Medulla oblongata (tissue), 1 donor: ENCODE measurements around the gene NEDD4L.
A peak's percentile ranks its signal among the peaks of the same experiment; 100 is the strongest.

Experiments
- DNase-seq: peaks from one replicate; pipeline ENCODE4 v3.0.0-alpha.2; 2015; ENCODE audit errors: extremely low spot score

The NEDD4L gene

DNA sequence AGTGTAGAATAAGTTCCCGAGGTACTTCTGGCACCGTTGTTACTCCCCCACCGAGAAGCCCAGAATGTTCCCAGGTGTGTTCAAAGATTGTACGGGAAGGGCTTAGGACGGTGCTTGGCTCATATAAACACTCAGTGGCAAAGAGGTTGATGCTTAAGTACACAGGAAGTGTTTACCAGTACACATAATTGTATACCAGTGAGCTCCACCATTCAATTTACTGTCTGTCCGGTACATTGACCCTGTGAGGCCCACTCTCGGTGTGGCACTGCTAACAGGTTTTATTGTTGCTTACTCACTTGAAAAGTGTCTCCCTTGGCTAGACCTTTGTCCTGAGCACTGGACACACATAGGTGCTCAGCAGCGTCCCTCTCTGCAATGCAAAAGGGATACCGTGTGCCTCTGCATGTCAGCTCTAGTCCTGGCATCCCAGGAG is 191.0 kb downstream of the NEDD4L start:
- no peak for DNase-seq

DNA sequence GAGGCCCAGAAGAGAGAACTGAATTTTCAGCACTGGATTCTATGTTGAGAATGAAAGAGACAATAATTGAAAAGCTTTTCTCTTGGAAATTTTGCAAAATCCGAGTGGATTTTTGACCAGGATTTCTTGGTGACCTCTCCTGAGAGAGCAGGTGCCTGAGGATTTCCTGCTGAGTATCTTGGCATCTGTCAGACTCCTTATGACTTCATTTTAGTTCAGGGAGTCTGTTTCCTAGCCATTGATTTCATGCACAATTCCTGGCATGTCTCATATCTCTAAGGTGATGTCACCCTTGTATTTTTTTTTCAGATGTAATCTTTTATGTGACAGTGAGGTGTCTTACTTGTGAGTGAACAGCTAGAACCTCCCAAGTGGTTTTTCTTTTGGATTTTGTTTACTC is 195.9 kb downstream of the NEDD4L start:
- no peak for DNase-seq

DNA sequence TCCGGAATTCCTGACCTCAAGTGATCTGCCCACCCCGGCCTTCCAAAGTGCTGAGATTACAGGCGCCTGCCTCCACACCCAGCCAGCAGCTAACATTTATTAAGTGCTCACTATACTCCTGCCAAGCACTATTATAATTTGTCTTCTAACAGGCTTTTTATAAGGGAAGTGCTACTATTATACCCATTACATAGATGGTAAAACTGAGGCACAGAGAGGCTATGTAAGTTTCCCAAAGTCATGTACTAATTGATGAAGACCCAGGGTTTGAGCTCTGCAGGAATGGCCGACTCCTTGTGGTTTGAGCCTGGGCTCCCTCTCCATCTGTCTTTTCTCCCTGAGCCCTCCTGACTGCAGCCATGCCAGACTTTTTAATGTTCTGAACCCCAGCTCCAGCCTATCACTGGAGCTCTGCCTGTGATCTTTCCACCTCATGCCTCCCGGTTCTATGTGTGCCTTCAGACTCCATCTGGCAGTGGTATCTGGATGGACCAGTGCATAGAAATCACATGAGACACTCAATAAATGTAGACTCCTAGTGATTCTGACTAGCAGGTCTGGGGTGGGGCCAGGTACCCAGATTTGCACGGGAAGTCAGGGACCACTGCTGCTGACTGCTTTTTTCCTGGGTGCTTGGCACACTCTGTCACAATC is 197.1 kb downstream of the NEDD4L start:
- DNase-seq, result no peak

DNA sequence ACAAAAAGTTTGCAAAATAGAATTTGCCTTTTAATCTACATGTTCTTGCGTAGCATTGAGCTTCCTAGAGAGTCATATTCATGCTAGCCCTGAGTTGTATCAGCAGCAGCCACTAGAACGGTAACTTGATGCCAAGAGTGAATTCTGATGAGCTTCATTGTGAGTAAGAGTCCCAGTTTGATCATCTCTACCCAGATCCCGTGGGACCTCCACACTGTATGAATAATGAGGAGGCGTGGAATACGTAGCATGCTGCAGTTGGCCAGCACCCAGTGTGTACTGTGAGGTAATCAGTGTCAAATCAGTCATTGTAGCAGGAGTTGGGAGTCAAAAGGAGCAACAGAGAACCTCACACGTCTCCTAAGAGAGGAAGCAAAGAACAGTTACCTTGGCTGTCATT is 197.9 kb downstream of the NEDD4L start:
- DNase-seq, result no peak

DNA sequence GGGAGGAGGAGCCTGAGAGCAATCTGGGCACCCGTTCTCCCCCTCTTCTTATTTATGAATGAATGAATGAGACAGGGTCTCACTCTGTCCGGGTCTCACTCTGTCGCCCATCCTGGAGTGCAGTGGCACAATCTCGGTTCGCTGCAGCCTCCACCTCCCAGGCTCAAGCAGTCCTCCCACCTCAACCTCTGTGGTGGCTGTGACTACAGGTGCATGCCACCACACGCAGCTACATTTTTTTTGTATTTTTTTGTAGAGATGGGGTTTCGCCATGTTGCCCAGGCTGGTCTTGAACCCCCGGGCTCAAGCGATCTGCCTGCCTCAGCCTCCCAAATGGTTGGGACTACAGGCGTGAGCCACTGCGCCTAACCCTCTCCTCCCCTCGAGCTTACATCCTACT is 198.4 kb downstream of the NEDD4L start:
- no peak for DNase-seq

DNA sequence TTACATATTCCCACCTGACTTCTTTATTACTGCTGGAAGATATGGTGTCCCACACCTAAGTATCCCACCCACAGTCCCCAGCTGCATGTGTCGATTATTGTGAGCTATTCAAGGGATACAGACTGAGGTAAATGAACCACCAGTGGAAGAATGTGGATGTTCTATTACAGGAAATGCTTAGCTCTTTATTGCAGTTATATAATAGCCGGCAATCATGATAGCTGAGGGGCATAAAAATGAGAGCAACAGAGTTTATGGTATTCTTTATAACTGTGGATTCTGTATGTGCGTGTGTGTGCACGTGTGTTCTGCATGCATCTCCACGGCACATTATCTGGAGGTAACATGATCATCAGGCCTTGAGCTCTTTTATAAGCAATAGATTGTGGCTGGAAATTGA is 198.9 kb downstream of the NEDD4L start:
- no peak for DNase-seq

DNA sequence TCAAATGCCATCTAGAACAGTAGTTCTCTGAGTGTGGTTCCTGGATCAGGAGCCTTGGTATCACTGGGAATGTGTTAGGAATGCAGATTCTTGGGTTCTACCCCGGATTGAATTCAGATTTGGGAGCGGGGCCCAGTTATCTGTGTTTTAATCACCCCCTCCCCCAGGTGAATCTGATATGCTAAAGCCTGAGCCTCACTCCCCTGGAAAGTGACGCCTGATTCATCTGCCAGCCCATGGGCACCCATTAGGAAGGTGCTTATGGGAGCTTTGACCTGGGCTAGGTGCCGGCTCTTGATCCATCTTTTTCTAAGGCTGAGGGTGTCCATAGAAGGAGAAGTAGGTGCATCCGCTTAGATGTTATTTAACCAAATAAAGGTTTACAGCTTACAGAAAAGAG is 199.4 kb downstream of the NEDD4L start:
- DNase-seq, result no peak

DNA sequence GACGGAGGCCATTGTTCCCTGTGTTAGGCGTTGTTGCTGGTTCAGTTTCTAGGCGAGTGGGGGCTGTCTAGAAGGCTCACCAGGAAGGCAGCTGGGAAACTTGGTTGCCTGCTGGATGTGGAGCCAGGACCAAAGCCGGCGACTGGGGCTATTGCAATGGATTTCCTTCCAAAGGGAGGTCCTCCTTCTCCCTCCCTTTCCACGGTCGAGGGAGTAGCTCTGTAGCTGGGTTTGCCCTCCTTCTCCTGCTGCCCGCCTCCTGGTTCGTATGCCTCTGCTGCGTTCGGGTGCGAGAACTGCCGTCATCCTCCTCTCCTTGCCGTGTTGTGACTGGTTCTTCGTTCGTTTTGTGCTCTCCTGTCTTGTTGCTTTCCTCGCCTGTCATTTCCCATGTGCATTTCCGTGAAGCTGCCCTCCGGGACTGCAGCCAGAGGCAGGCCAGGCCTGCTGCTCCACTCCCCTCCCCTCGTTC is 203.4 kb downstream of the NEDD4L start:
- peak; percentile 39 for DNase-seq

DNA sequence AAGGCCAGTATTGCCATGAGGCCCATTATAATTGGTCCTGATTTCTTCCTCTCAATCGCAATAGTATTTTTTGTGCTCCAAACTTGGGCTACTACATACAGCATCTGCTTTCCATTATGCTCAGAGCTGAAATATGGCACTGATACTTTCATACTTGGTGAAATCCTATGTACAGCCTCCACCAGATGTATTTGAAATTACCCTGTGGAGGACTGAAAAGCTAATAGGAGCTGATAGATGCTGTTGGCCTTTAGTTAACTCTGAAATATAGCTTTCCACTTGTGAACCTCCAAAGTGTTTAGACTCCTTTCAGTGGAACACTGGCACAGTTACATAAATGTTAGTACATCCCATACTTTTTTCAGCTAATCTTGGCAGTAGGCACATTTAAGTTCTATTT is 205.7 kb downstream of the NEDD4L start:
- DNase-seq, result no peak

DNA sequence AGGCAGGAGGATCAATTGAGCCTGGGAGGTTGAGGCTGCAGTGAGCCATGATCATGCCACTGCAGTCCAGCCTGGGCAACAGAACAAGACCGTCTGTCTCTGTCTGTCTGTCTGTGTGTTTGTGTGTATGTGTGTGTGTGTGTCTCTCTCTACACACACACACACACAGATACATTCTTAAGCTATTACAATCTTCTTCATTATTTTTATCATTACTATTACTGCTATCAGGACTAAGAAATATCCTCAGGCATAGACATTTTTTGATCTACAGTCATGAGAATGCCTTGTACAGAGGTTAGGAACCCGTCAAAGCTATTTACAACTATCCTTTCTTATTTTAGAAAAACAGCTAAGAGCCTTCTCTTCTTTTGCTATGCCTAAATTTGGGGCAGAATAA is 207.4 kb downstream of the NEDD4L start:
- DNase-seq, result no peak

DNA sequence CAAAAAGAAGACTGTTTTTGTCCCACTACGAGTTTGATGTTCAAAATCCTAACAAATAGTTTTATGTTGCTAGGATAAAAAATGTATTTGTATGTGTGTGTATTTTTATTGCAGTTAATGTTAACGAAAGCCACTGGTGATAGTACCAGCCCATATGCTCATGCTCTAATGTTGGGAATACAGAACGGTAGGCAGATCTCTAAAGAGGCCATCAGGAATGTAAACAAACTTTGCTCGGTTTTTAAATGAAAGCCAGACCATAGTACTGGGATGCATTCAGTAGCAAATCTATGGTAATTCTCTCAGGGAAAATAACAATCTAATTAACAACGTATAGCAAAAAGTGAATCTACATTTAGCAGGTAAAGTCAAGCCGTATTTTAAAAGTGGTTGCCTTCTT is 208.1 kb downstream of the NEDD4L start:
- no peak for DNase-seq

DNA sequence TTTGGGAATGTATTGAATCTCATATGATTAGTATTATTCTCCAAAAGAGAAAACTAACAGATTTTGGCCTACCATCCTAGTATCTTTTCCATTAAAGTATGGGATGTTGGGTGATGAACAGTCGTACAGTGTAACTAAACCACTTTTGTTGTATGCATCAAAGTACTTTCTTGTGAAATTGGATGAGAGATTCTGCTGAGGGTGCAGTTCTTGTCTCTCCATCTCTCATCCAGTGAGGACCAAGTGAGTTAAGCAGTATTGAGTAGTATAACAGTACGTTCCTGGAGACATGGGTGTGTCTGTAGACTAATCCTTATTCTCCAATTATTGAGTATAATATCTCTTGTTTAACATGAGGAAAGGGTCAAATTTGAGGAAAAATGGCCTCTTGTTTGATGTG is 209.3 kb downstream of the NEDD4L start:
- no peak for DNase-seq

DNA sequence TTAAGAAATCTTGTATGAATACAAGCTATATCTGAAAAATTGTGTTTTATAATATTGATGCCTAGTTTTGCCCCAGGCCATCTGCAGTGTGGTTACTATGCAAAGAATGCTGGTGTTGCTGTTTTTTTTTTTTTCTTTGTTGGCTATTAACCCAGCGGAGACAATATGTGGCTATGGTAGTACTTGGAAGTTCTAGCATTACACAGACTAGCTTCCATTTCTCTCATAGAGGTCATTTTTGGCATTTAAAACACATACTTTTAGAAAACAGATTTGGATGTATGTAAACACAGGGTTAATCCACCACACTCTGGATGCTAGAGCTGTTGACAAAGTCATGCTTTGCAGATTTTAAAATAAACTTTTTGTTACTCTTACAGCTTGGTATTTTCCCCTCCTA is 209.8 kb downstream of the NEDD4L start:
- DNase-seq, result no peak

DNA sequence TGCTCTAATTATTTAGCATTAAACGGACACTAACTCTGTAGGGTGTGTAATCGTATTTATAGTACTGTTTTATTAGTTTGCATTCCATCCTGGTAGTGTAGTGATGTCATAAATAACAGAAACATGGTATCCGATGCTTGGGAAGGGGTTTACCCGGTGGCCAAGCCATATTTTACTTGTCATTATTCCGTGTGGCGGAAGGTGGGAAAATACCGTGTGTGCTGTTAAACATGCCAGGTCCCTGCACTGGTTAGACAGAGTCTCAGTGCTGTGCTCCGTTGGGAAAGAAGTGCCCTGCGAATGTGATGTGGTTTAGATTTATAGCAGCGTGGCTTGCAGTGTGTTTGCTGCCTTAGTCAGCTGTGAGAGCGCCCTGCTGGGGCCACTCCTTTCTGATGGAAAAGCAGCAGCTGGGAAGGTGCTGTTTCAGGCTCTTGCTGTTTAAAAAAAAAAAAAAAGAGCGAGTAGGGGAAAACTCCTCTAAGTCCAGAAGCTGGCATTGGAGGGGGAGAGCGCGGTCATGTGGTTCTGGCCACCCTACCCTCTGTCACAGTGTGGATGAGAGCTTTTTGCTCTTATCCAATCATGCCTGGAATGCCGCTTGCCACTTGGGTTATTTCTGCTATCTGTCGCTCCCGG is 211.0 kb downstream of the NEDD4L start:
- no peak for DNase-seq

DNA sequence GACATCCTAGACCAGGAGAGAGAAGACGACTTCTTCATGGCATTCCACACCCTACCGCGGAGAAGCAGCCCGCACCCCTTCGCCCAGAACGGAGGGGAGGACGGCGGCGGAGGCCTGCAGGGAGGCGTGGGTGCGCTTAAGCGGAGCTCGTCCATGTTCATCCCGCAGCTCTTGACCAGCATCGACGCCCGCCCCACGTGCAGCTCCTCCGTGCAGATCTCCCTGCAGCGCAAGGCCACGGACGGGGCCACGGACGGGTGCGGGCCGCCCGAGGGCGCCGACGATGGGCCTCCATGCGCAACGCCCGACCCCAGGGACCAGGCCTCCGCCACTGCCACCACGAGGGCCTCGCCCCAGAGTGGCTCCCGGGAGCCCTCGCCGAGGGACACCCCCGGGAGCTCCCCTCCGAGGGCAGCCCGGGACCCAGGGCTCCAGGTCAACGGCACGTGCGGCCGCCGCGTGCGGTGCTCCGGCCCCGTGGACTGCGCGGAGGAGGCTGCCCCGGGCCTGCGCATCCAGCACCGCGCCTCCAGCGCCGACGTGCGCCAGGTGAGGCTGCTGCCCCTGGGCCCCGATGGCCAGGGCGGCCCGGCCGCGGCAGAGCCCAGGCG is 211.8 kb downstream of the NEDD4L start:
- DNase-seq, result no peak

DNA sequence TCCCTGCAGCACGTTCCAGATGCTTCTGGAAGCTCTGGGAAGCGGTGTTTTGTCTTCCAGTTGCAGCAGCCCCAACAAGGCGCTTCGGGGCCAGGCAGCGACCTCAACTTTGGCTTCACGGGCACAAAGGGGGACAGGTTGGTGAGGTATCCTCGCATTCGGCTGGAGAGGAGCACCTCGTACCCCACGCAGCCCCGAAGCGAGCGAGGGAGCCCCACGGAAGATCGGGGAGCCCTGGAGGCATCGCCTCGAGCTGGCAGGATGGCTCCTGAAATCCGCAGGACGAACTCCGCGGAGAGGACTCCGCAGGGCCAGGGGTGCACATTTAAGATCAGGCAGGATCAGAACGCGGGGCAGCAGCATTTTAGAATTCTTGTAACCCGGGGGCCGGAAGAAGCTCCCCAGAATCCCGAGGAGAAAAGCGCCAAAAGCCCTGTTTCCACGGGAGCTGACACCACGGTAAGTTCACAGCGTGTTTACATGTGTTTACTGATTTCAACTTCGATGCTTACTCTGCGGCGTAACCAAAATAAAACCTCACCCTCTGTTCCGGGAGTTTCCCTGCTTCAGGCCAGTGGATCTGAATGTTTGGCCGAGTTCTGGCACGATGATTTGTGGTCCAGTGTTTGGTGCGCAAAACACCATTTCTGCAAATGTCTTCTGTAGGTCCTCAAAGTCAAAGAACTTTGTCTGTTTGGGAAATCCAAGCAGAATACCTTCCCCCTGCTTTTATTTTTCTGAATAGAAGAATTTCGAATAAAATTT is 212.5 kb downstream of the NEDD4L start:
- no peak for DNase-seq

DNA sequence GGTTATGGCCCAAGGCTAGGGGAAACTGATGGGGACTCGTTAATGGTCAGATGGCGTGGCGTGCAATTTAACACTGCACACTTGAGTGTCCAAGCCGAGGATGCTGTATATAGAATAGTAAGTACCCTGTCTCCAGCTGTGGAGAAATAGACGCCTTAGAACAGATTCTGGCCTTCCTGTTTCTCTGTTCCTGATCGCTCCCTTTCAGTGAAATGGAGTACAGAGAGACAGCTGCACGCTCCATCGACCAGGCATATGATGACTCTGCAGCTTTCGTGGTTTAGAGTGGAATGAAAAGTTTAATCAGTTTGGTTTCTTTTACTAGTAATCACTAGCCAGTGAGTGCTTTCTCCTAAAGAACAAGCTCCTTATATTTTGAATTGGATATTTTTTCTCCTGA is 213.4 kb downstream of the NEDD4L start:
- DNase-seq, result no peak

DNA sequence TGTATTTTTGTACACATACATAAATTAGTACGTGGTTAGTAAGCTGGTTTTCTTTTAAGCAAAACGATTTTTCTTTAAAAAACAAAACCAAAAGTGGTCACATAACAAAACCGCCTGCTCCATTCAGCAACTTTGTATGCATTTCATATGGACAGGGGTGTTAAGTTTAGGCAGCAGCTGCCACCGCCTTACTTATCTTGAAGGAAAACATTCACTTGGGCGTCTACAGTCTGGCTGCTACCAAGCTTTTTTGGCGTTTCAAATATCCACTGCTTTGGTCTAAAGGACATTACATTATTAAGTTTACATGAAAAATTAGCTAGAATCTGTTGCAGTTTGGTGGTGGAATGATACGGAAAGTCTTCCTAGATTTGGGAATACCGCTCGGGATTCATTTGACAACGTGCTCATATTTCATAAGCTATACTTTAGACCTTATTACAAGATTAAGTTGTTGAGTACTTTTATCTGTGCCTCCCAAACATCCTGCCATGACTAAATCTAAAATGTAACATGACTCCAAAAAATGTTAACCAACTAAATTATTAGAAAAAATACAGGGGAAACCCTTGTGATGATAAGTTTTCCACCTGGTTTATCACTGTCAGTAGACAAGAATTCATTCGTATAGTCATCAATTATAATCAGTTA is 214.8 kb downstream of the NEDD4L start:
- no peak for DNase-seq

DNA sequence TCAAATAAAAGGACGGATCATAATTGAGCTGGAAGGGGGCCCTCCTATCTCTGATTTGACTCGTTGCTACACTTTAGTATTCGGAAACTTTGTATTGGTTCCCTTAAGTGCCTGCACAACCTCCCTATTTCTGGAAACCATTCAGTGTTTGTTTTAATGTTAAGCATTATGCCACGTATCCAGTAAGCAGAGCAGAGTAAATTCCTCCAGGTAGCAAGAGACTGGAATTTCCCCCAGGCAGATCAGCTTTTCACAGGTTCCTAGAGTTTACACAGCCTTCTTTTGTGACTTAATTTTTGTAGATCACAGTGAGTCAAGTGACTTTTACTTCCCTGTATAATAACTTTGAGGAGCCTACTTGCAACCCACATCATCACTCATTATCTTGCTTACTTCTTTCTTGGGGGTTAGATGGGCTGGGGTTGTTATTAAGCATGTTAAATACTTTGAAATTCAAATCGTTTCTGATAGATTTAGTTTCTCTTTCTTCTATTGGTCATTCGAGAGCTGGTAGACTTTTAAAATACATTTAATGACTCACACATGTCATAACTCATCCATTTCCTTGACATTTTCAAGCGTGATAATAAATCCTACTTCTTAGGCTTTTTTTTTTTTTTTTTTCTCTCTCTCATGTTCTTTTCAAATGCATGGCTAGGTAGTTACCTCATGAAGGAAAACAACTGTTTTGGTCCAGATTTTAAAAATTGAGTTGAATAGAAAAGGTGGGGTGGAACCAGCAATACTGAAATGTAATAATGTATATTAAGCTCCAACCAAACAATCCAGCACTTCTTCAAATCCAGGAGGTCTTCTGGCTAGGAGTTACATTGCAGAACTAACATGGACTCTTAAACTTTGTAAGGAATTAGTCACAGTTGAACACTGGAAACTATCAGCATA is 219.3 kb downstream of the NEDD4L start:
- no peak for DNase-seq

DNA sequence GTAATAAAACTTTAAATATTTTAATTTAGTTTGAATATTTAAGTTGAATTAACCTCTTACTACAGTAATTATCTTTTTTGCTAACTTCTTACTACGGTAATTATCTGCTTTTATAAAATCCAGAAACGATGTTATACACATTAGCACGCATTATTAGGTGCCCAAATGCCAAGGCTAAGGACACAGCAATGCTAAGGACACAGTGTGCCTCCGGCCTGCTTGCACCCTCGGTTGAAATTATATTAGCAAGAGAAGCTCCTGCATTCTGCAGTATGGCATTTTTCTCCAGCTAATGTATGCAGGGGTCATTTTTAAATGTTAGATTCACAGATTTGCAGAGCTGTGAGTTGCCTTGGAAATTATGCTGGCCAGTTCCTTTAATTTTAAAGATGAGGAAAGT is 220.0 kb downstream of the NEDD4L start:
- no peak for DNase-seq

DNA sequence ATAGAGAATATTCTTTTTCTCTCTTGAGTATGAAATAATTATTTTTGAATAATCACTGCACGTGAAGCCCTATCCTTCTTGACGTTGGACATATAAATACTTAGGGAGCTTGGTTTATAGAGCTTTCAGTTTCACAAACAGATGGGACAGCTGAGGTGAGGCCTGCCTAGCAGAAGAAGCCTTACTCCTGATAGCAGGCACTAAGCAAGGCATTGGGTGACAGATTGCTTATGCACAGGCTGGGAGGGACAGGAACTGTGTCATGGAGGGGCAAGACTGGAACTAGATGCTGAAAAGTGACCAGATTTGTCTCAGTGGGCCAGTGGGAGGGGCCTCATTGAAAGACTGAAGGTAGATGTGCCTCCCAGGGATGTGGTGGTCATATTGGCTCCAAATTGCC is 220.8 kb downstream of the NEDD4L start:
- DNase-seq, result no peak
